ENCODE data around the gene NSD1.

Gene NSD1

GRCh38 chr5:177325868-177326381 lies 192.4 kb downstream of the NSD1 start:
- Histone ChIP-seq H3K27me3 (ENCODE audit: insufficient read depth, low read length) (no peaks in the 10 kb centered on the region), H3K9me3 (ENCODE audit: insufficient read depth, low read depth, low read length) (no peaks in the 10 kb centered on the region), H3K27ac (ENCODE audit: low read depth, low read length) (peak overlapping the region; percentile 86), H3K36me3 (ENCODE audit: insufficient read depth, low read length) (peaks cover 11% of the 10 kb centered on the region; the same call in 1 of the 2 replicates), H3K9ac (ENCODE audit: low read depth, low read length) (peak overlapping the region; percentile 54), H3K4me1 (ENCODE audit: insufficient read depth, low read length) (peaks cover 9% of the 10 kb centered on the region), H3K4me3 (ENCODE audit: low read length) (no peak overlapping the region)
- 25% methylated on average over 1 of the region's 1 CpG for WGBS

GRCh38 chr5:177327539-177328522 lies 194.3 kb downstream of the NSD1 start:
- peak overlapping the region; percentile 19; the same call in 1 of the 2 replicates for H3K9ac ChIP-seq (ENCODE audit: low read depth, low read length)

GRCh38 chr5:177328545-177329231 lies 195.1 kb downstream of the NSD1 start:
- no peak overlapping the region for H3K9ac ChIP-seq (ENCODE audit: low read depth, low read length)
- H3K9me3 ChIP-seq (ENCODE audit: insufficient read depth, low read depth, low read length), result no peaks in the 10 kb centered on the region
- 90% methylated on average over 17 of the region's 19 CpGs for WGBS
- H3K27ac ChIP-seq (ENCODE audit: low read depth, low read length), result peak overlapping the region; percentile 18; the same call in 1 of the 2 replicates
- no peaks in the 10 kb centered on the region for H3K27me3 ChIP-seq (ENCODE audit: insufficient read depth, low read length)
- peaks cover 9% of the 10 kb centered on the region for H3K4me1 ChIP-seq (ENCODE audit: insufficient read depth, low read length)
- H3K36me3 ChIP-seq (ENCODE audit: insufficient read depth, low read length), result peaks cover 30% of the 10 kb centered on the region
- H3K4me3 ChIP-seq (ENCODE audit: low read length), result no peak overlapping the region

More at GRCh38 chr5:177327539-177328522, 194.3 kb downstream of the NSD1 start:
- Histone ChIP-seq H3K27ac (ENCODE audit: low read depth, low read length) (peak overlapping the region; percentile 18; the same call in 1 of the 2 replicates), H3K36me3 (ENCODE audit: insufficient read depth, low read length) (peaks cover 22% of the 10 kb centered on the region), H3K4me1 (ENCODE audit: insufficient read depth, low read length) (peaks cover 9% of the 10 kb centered on the region), H3K4me3 (ENCODE audit: low read length) (no peak overlapping the region), H3K27me3 (ENCODE audit: insufficient read depth, low read length) (no peaks in the 10 kb centered on the region), H3K9me3 (ENCODE audit: insufficient read depth, low read depth, low read length) (no peaks in the 10 kb centered on the region)
- 94% methylated on average over 28 of the region's 28 CpGs for WGBS

GRCh38 chr5:177329883-177330282 lies 196.3 kb downstream of the NSD1 start:
- Histone ChIP-seq H3K9me3 (ENCODE audit: insufficient read depth, low read depth, low read length) (no peaks in the 10 kb centered on the region), H3K4me1 (ENCODE audit: insufficient read depth, low read length) (peaks cover 9% of the 10 kb centered on the region), H3K36me3 (ENCODE audit: insufficient read depth, low read length) (peaks cover 42% of the 10 kb centered on the region), H3K27me3 (ENCODE audit: insufficient read depth, low read length) (no peaks in the 10 kb centered on the region), H3K4me3 (ENCODE audit: low read length) (no peak overlapping the region), H3K27ac (ENCODE audit: low read depth, low read length) (no peak overlapping the region), H3K9ac (ENCODE audit: low read depth, low read length) (no peak overlapping the region)
- whole genome bisulfite sequencing, result 91% methylated on average over 6 of the region's 6 CpGs

- Histone ChIP-seq H3K9me3 (ENCODE audit: insufficient read depth, low read depth, low read length) (no peaks in the 10 kb centered on the region), H3K9ac (ENCODE audit: low read depth, low read length) (no peak overlapping the region; the same call in 1 of the 2 replicates), H3K27ac (ENCODE audit: low read depth, low read length) (no peak overlapping the region), H3K4me1 (ENCODE audit: insufficient read depth, low read length) (peaks cover under 1% of the 10 kb centered on the region; the same call in 1 of the 2 replicates), H3K27me3 (ENCODE audit: insufficient read depth, low read length) (no peaks in the 10 kb centered on the region), H3K4me3 (ENCODE audit: low read length) (no peak overlapping the region), H3K36me3 (ENCODE audit: insufficient read depth, low read length) (peaks cover 55% of the 10 kb centered on the region)
- WGBS, result 95% methylated on average over 27 of the region's 27 CpGs
These were observed 197.6 kb downstream of the NSD1 start for GRCh38 chr5:177330991-177331842.

- Histone ChIP-seq H3K27me3 (ENCODE audit: insufficient read depth, low read length) (no peaks in the 10 kb centered on the region), H3K9me3 (ENCODE audit: insufficient read depth, low read depth, low read length) (no peaks in the 10 kb centered on the region), H3K9ac (ENCODE audit: low read depth, low read length) (no peak overlapping the region), H3K36me3 (ENCODE audit: insufficient read depth, low read length) (peaks cover 66% of the 10 kb centered on the region), H3K27ac (ENCODE audit: low read depth, low read length) (no peak overlapping the region), H3K4me3 (ENCODE audit: low read length) (no peak overlapping the region), H3K4me1 (ENCODE audit: insufficient read depth, low read length) (no peaks in the 10 kb centered on the region)
- 94% methylated on average over 35 of the region's 35 CpGs for WGBS
These were observed 198.7 kb downstream of the NSD1 start for GRCh38 chr5:177332031-177332895.

GRCh38 chr5:177332896-177333260 lies 199.3 kb downstream of the NSD1 start:
- H3K9ac ChIP-seq (ENCODE audit: low read depth, low read length), result no peak overlapping the region
- H3K36me3 ChIP-seq (ENCODE audit: insufficient read depth, low read length), result peaks cover 72% of the 10 kb centered on the region
- H3K9me3 ChIP-seq (ENCODE audit: insufficient read depth, low read depth, low read length), result no peaks in the 10 kb centered on the region
- no peaks in the 10 kb centered on the region for H3K4me1 ChIP-seq (ENCODE audit: insufficient read depth, low read length)
- H3K27me3 ChIP-seq (ENCODE audit: insufficient read depth, low read length), result no peaks in the 10 kb centered on the region
- WGBS, result 94% methylated on average over 13 of the region's 13 CpGs
- no peak overlapping the region for H3K27ac ChIP-seq (ENCODE audit: low read depth, low read length)
- H3K4me3 ChIP-seq (ENCODE audit: low read length), result no peak overlapping the region

- Histone ChIP-seq H3K9ac (ENCODE audit: low read depth, low read length) (no peak overlapping the region), H3K4me3 (ENCODE audit: low read length) (no peak overlapping the region), H3K27ac (ENCODE audit: low read depth, low read length) (no peak overlapping the region), H3K9me3 (ENCODE audit: insufficient read depth, low read depth, low read length) (no peaks in the 10 kb centered on the region), H3K27me3 (ENCODE audit: insufficient read depth, low read length) (no peaks in the 10 kb centered on the region), H3K36me3 (ENCODE audit: insufficient read depth, low read length) (peaks cover 76% of the 10 kb centered on the region), H3K4me1 (ENCODE audit: insufficient read depth, low read length) (no peaks in the 10 kb centered on the region)
- WGBS, result 97% methylated on average over 15 of the region's 16 CpGs
These were observed 200.0 kb downstream of the NSD1 start for GRCh38 chr5:177333420-177334154.

GRCh38 chr5:177334155-177334551 lies 200.6 kb downstream of the NSD1 start:
- WGBS, result 95% methylated on average over 15 of the region's 15 CpGs
- H3K4me1 ChIP-seq (ENCODE audit: insufficient read depth, low read length), result no peaks in the 10 kb centered on the region
- H3K36me3 ChIP-seq (ENCODE audit: insufficient read depth, low read length), result peaks cover 77% of the 10 kb centered on the region
- H3K9me3 ChIP-seq (ENCODE audit: insufficient read depth, low read depth, low read length), result no peaks in the 10 kb centered on the region
- H3K27me3 ChIP-seq (ENCODE audit: insufficient read depth, low read length), result no peaks in the 10 kb centered on the region
- no peak overlapping the region for H3K9ac ChIP-seq (ENCODE audit: low read depth, low read length)
- no peak overlapping the region for H3K27ac ChIP-seq (ENCODE audit: low read depth, low read length)
- H3K4me3 ChIP-seq (ENCODE audit: low read length), result no peak overlapping the region

Measured in HUES64 (cell line).